ENCODE data around the gene ITFG1. TPM values are rescaled to one million over a fixed set of nuclear protein-coding genes. Genes with fewer than 3 reads are reported as not detected.
"Not testable (repeated sequence)": the region's sequence is repeated elsewhere in the genome, so short reads cannot be mapped to it uniquely, and the experiment has no call there.

Gene ITFG1
- total RNA-seq, 4 donors from 2014 or later: 31.7 to 66.0 (median 38.1) TPM

GRCh38 chr16:47477679-47478078, 16.8 kb upstream of the ITFG1 start:
- no peak for DNase-seq (ENCODE audit: low spot score in 2 of 2)
- intact Hi-C loops (cut with DNase I; ENCODE audit: low total_unique reads): no loop called here
- no peak overlapping the region for H3K4me3 ChIP-seq (ENCODE audit: low read depth, poor library complexity, severe bottlenecking)
- WGBS, 2 donors: 68 to 72% methylated on average over 1 of the region's 1 CpG
- no peak for TF ChIP-seq POLR2A (IDR thresholded peaks at IDR 0.05)
- TF ChIP-seq, protein P1, sequence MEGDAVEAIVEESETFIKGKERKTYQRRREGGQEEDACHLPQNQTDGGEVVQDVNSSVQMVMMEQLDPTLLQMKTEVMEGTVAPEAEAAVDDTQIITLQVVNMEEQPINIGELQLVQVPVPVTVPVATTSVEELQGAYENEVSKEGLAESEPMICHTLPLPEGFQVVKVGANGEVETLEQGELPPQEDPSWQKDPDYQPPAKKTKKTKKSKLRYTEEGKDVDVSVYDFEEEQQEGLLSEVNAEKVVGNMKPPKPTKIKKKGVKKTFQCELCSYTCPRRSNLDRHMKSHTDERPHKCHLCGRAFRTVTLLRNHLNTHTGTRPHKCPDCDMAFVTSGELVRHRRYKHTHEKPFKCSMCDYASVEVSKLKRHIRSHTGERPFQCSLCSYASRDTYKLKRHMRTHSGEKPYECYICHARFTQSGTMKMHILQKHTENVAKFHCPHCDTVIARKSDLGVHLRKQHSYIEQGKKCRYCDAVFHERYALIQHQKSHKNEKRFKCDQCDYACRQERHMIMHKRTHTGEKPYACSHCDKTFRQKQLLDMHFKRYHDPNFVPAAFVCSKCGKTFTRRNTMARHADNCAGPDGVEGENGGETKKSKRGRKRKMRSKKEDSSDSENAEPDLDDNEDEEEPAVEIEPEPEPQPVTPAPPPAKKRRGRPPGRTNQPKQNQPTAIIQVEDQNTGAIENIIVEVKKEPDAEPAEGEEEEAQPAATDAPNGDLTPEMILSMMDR (IDR thresholded peaks at IDR 0.05): no peak

GRCh38 chr16:47476654-47477345, 15.9 kb upstream of the ITFG1 start:
- intact Hi-C loops (cut with DNase I; ENCODE audit: low total_unique reads): no loop called here
- TF ChIP-seq, protein P1 (IDR thresholded peaks at IDR 0.05): no peak
- no peak for TF ChIP-seq POLR2A (IDR thresholded peaks at IDR 0.05)
- H3K4me3 ChIP-seq (ENCODE audit: low read depth, poor library complexity, severe bottlenecking): no peak overlapping the region
- DNase-seq (ENCODE audit: low spot score in 2 of 2): no peak

- TF ChIP-seq, protein P1 (IDR thresholded peaks at IDR 0.05): no peak
- TF ChIP-seq POLR2A (IDR thresholded peaks at IDR 0.05): no peak
- no peak overlapping the region for H3K4me3 ChIP-seq (ENCODE audit: low read depth, poor library complexity, severe bottlenecking)
- whole genome bisulfite sequencing, 2 donors: 24 to 33% methylated on average over 1 of the region's 1 CpG
- no peak for DNase-seq (ENCODE audit: low spot score in 2 of 2)
- intact Hi-C loops (cut with DNase I; ENCODE audit: low total_unique reads): no loop called here
These were observed 14.9 kb upstream of the ITFG1 start for GRCh38 chr16:47475786-47476185.

DNA sequence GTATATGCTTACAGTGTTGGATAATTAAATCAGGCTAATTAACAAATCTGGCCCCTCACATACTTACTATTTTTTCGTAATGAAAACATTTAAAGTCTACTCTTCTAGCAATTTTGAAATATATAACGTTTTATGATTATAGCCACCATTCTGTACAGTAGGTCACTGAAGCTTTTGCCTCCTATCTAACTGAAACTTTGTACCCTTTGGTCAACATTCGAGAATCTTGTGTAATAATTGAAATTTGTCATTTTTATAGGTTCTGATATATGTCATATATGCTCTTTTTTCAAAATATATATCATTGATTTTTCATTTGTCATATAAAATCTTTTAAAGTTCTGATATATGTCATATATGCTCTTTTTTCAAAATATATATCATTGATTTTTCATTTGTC, 12.9 kb upstream of the ITFG1 start:
- TF ChIP-seq POLR2A (IDR thresholded peaks at IDR 0.05): no peak
- TF ChIP-seq, protein P1 (IDR thresholded peaks at IDR 0.05): no peak
- no peak for DNase-seq (ENCODE audit: low spot score in 2 of 2)
- intact Hi-C loops (cut with DNase I; ENCODE audit: low total_unique reads): no loop called here
- WGBS, 2 donors: 93 to 94% methylated on average over 3 of the region's 3 CpGs
- no peak overlapping the region for H3K4me3 ChIP-seq (ENCODE audit: low read depth, poor library complexity, severe bottlenecking)

DNA sequence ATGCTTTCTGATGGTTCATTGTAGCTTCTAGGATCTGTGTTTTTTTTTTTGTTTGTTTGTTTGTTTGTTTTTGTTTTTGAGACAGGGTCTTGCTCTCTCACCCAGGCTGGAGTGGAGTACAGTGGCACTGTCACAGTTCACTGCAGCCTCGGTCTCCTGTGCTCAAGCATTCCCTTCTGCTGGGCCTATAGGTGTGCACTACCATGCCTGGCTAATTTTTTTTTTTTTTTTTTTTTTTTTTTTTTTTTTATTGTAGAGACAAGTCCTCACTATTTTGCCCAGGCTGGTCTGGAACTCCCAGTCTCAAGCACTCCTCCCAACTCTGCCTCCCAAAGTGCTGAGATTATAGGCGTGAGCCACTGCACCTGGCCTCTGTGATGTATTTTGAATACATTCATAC, 12.1 kb upstream of the ITFG1 start:
- WGBS, 2 donors: 82 to 83% methylated on average over 2 of the region's 2 CpGs
- DNase-seq (ENCODE audit: low spot score in 2 of 2); intact Hi-C loops (cut with DNase I; ENCODE audit: low total_unique reads); H3K4me3 ChIP-seq (ENCODE audit: low read depth, poor library complexity, severe bottlenecking): not testable (repeated sequence)

- intact Hi-C loops (cut with DNase I; ENCODE audit: low total_unique reads): no loop called here
- TF ChIP-seq, protein P1 (IDR thresholded peaks at IDR 0.05): no peak
- no peak for TF ChIP-seq POLR2A (IDR thresholded peaks at IDR 0.05)
- DNase-seq (ENCODE audit: low spot score in 2 of 2): no peak
- 100% methylated on average over 1 of the region's 1 CpG for WGBS, 2 donors
- H3K4me3 ChIP-seq (ENCODE audit: low read depth, poor library complexity, severe bottlenecking): no peak overlapping the region
These were observed 9.9 kb upstream of the ITFG1 start for GRCh38 chr16:47470810-47471209.

Measured in lower leg skin (tissue), 4 donors.